ENCODE data around the gene C9.

GRCh38 chr5:39400713-39401578 is 36.7 kb upstream of the C9 start:
- no peak for TF ChIP-seq CTCF (IDR thresholded peaks at IDR 0.05)
- TF ChIP-seq POLR2AphosphoS5 (IDR thresholded peaks at IDR 0.05), result no peak
